Measurements from ENCODE around the gene CBL. TPM values are rescaled to one million over a fixed set of nuclear protein-coding genes. Genes with fewer than 3 reads are reported as not detected.

The CBL gene
- total and polyA plus RNA-seq, 5 donors = 3.3 to 13.3 (median 8.7) TPM

DNA sequence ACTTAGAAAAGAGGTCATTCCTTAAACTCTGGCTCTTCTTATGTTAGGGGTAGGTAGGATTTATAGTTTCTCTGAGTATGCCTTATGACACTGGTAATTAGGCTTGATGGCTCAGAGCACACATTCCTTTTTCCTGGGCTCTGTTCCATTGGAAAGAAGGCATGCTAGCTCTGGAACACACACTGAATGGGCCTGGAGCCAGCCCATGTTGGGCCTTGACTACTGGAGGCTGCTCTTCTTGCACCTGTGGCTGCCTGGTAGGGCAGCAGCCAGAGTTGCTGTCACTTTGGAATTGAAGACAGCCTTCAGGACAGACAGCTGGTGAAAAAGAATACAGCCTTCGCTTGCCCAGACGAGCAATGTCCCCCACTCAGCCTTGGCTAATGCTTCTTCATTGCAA, 92.6 kb downstream of the CBL start:
- intact Hi-C loops (cut with DNase I) = no loop called here
- H3K4me3 ChIP-seq (ENCODE audit: low read length) = no peak overlapping the region
- ATAC-seq = peak; percentile 72 to 82
- no peaks in the 10 kb centered on the region for H3K9me3 ChIP-seq (ENCODE audit: control insufficient read depth, low read length)
- H3K4me1 ChIP-seq (ENCODE audit: control insufficient read depth, insufficient read depth, low read length) = no peaks in the 10 kb centered on the region
- H3K27ac ChIP-seq (ENCODE audit: low read length) = peak overlapping the region; percentile 32
- WGBS = 68% methylated on average over 2 of the region's 2 CpGs
- no peaks in the 10 kb centered on the region for H3K27me3 ChIP-seq (ENCODE audit: control insufficient read depth, insufficient read depth)
- DNase-seq = peak; percentile 51 to 83 (median 77)

- intact Hi-C loops (cut with DNase I) = no loop called here
- no peaks in the 10 kb centered on the region for H3K27me3 ChIP-seq (ENCODE audit: control insufficient read depth, insufficient read depth)
- no peaks in the 10 kb centered on the region for H3K9me3 ChIP-seq (ENCODE audit: control insufficient read depth, low read length)
- WGBS = 95% methylated on average over 9 of the region's 9 CpGs
- DNase-seq (no peak), ATAC-seq (no peak)
- H3K4me1 ChIP-seq (ENCODE audit: control insufficient read depth, insufficient read depth, low read length) = no peaks in the 10 kb centered on the region
- no peak overlapping the region for H3K4me3 ChIP-seq (ENCODE audit: low read length)
- peak overlapping the region; percentile 40 for H3K27ac ChIP-seq (ENCODE audit: low read length)
These were observed 93.3 kb downstream of the CBL start for GRCh38 chr11:119299416-119299815.

DNA sequence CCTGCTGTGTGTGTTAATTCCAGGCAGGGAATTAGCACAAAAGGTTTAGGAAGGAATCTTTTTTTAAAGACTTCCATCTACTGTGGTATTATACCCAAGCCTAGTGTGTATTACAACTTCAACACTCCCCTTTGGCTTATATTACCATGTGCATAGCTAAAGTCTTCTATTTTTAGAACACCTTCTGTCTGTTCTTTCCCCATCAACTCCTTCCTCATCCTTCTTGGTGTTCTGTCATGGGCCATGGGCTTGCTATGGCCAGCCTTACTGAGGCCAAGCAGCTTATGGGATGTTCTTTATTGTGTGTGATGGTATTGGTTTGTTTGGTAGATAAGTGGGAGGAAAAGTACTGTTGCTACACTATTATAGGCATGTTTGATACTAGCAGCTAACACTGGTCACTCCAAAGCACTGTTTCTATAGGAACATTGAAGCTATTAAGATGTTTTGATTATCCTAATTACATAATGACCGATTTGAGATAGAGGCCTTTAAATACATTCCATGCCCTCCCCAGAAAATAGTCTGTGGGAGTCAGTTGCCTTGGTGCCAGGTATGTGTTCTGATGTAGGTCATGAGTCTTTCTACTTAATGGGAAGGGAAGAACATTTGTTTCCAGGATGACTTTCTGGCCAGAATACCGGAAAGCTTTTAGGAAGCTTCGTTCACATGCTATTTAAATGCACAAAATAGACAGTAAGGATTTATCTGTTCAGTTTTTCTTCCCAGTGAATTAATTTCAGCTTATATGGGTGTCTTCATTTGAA, 94.2 kb downstream of the CBL start:
- Histone ChIP-seq H3K27me3 (ENCODE audit: control insufficient read depth, insufficient read depth) (no peaks in the 10 kb centered on the region), H3K9me3 (ENCODE audit: control insufficient read depth, low read length) (no peaks in the 10 kb centered on the region), H3K4me1 (ENCODE audit: control insufficient read depth, insufficient read depth, low read length) (no peaks in the 10 kb centered on the region), H3K27ac (ENCODE audit: low read length) (no peak overlapping the region), H3K4me3 (ENCODE audit: low read length) (no peak overlapping the region)
- ATAC-seq (peak in 1 of 2 donors; percentile 7), DNase-seq (no peak)
- intact Hi-C loops (cut with DNase I) = no loop called here
- WGBS = 67% methylated on average over 3 of the region's 3 CpGs

- DNase-seq = no peak
- Histone ChIP-seq H3K4me1 (ENCODE audit: control insufficient read depth, insufficient read depth, low read length) (no peaks in the 10 kb centered on the region), H3K4me3 (ENCODE audit: low read length) (no peak overlapping the region), H3K27ac (ENCODE audit: low read length) (no peak overlapping the region), H3K9me3 (ENCODE audit: control insufficient read depth, low read length) (no peaks in the 10 kb centered on the region), H3K27me3 (ENCODE audit: control insufficient read depth, insufficient read depth) (no peaks in the 10 kb centered on the region)
- intact Hi-C loops (cut with DNase I) = no loop called here
- 90% methylated on average over 5 of the region's 5 CpGs for WGBS
- ATAC-seq = no peak
These were observed 97.1 kb downstream of the CBL start for GRCh38 chr11:119303227-119303718.

DNA sequence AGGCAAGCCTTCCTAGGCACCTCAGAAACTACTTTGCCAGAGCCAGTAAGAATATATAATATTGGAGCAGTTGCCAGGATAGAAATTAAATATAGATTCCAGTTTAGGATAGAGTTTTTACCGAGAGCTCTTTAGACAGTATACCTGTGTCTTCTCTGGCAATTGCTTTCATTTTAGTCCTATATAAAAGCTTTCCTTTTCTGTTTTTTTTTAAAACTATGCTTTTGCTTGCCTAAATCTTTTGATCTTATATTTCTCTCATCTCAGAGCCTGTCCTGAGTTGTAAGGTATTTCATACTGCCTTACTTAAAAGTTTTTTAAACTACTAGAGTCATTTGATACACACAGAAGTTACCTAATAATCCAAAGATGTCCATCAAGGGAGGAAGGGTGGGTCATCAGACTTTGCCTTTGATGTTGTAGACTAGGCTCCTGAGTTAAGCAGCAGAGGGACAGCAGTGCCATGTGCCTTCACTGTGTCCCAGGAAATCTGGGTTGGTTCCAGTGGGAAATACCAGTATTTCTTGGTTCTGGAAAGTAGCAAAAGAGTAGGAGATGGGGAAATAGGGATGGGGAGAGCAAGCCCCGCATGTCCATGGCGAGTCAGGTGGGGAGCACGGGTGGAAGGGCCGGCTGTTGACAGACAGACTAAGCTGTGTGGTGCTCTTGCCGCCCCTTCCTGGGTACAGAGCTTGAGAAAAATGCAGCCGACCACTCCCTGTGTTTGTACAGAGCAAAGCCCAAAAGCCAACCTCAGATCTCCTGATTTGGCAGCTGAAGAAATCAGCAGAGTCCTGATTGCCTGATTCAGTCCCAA, 99.6 kb downstream of the CBL start:
- H3K4me3 ChIP-seq (ENCODE audit: low read length) = no peak overlapping the region
- H3K27ac ChIP-seq (ENCODE audit: low read length) = no peak overlapping the region
- 80% methylated on average over 7 of the region's 7 CpGs for WGBS
- H3K9me3 ChIP-seq (ENCODE audit: control insufficient read depth, low read length) = no peaks in the 10 kb centered on the region
- no peaks in the 10 kb centered on the region for H3K27me3 ChIP-seq (ENCODE audit: control insufficient read depth, insufficient read depth)
- no peak for DNase-seq
- intact Hi-C loops (cut with DNase I) = no loop called here
- peak in 1 of 2 donors; percentile 12 for ATAC-seq
- H3K4me1 ChIP-seq (ENCODE audit: control insufficient read depth, insufficient read depth, low read length) = no peaks in the 10 kb centered on the region

DNA sequence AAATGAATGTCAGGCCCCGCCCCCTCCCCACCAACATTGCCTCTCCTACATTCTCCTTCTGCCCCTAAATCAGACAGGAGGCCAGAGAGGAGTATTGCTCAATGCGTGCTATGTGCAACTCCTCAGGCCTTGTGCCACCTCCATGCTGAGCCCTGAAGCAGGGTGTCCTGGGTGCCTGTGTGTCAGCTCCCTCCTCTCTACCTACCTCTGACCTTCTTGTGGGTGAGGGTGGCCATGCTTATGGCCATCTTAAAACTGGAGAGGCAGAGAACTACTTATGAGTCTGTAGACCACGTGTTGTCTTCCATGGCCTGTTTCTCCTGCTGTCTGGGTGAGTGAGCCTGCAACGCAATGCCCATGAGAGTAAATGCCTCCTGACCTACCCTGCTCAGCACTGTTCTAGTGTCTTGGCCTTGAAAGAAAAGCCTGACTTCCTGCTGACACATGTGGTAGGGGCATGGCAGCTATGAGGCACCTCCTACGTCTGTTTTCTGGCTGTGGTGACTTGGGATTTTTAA, 100.3 kb downstream of the CBL start:
- ATAC-seq = peak; percentile 40 to 70
- WGBS = 60% methylated on average over 5 of the region's 5 CpGs

DNA sequence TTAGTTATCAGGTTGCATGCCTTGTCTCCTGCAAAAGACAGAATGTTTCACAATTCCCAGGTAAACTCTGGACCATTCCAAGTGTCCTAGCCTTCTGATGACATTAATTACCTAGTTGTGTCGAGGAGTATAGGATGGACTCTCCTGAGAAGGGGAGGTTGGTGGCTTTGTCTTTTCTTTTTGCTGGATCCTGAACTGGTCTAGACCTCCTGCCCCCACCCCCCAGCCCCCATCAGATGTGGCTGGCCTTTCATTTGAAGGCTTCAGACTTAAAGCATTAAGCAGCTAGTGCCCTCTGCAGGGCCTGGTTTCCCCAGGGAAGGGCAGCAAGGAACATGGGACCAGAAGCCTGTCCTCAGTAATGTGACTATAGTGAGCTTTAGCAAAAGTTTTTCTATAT, 101.1 kb downstream of the CBL start:
- Histone ChIP-seq H3K4me1 (ENCODE audit: control insufficient read depth, insufficient read depth, low read length) (no peaks in the 10 kb centered on the region), H3K27ac (ENCODE audit: low read length) (peak overlapping the region; percentile 11), H3K9me3 (ENCODE audit: control insufficient read depth, low read length) (no peaks in the 10 kb centered on the region), H3K4me3 (ENCODE audit: low read length) (no peak overlapping the region), H3K27me3 (ENCODE audit: control insufficient read depth, insufficient read depth) (no peaks in the 10 kb centered on the region)
- intact Hi-C loops (cut with DNase I) = no loop called here
- ATAC-seq = peak in 1 of 2 donors; percentile 5
- no peak for DNase-seq
- WGBS = 75% methylated on average over 1 of the region's 1 CpG

More for the DNA sequence above, 100.3 kb downstream of the CBL start:
- intact Hi-C loops (cut with DNase I) = no loop called here
- Histone ChIP-seq H3K4me1 (ENCODE audit: control insufficient read depth, insufficient read depth, low read length) (no peaks in the 10 kb centered on the region), H3K4me3 (ENCODE audit: low read length) (no peak overlapping the region), H3K27ac (ENCODE audit: low read length) (no peak overlapping the region), H3K27me3 (ENCODE audit: control insufficient read depth, insufficient read depth) (no peaks in the 10 kb centered on the region), H3K9me3 (ENCODE audit: control insufficient read depth, low read length) (no peaks in the 10 kb centered on the region)
- DNase-seq = peak in 2 of 3 donors; percentile 30 to 51

GRCh38 chr11:119307974-119308373, 101.8 kb downstream of the CBL start:
- H3K9me3 ChIP-seq (ENCODE audit: control insufficient read depth, low read length) = no peaks in the 10 kb centered on the region
- H3K27me3 ChIP-seq (ENCODE audit: control insufficient read depth, insufficient read depth) = no peaks in the 10 kb centered on the region
- 50% methylated on average over 5 of the region's 5 CpGs for WGBS
- no peak overlapping the region for H3K4me3 ChIP-seq (ENCODE audit: low read length)
- peak overlapping the region; percentile 53 for H3K27ac ChIP-seq (ENCODE audit: low read length)
- DNase-seq = no peak
- ATAC-seq = no peak
- intact Hi-C loops (cut with DNase I) = no loop called here
- no peaks in the 10 kb centered on the region for H3K4me1 ChIP-seq (ENCODE audit: control insufficient read depth, insufficient read depth, low read length)

DNA sequence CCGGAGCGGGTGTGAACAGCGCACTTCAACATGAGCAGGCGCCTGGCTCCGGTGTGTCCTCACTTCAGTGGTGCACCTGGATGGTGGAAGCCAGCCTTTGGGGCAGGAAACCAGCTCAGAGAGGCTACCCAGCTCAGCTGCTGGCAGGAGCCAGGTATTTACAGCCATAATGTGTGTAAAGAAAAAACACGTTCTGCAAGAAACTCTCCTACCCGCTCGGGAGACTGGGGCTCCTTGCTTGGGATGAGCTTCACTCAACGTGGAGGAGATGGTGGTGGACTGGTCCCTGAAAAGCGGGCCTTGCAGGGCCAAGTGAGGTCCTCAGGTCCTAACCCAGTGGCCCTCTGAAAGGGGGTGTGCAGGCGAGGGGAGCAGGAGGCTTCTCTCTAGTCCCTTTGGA, 103.3 kb downstream of the CBL start:
- Histone ChIP-seq H3K27ac (ENCODE audit: low read length) (no peak overlapping the region), H3K4me3 (ENCODE audit: low read length) (no peak overlapping the region), H3K4me1 (ENCODE audit: control insufficient read depth, insufficient read depth, low read length) (no peaks in the 10 kb centered on the region), H3K27me3 (ENCODE audit: control insufficient read depth, insufficient read depth) (no peaks in the 10 kb centered on the region), H3K9me3 (ENCODE audit: control insufficient read depth, low read length) (no peaks in the 10 kb centered on the region)
- no peak for DNase-seq
- intact Hi-C loops (cut with DNase I) = no loop called here
- no peak for ATAC-seq
- 85% methylated on average over 11 of the region's 11 CpGs for WGBS

DNA sequence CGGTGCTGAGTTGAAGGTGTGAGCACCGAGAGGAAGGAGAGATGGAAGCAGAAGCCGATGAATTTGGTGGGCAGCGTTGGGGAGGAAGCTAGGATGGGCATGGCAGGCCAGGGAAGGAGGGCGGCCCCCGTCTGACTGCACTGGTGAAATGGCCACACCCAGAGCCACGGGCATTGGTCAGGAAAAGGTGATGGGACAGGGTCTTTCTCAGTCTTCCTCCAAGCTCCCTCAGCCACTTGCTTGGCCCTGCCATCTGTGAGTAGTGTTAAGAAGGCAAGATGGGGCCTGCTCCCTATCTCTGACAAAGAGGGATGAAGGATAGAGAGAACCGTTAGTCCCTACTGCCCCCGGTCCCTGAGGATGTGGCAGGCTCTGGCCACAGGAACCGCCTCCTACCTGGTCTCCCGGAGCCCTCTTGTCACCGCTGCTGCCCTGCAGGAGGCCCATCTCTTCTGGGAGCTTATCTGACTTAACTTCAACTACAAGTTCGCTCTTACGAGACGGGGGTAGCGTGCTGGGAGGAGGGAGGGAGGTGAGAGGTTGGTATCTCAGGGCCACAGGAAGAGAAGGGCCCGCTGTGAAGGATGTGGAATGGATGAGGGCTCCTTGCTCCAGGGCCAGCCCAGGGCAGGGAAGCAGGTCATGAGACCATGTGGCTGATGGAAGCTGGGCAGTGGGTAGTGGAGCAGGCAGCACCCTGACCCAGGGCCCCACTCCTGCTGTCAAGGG, 104.0 kb downstream of the CBL start:
- intact Hi-C loops (cut with DNase I) = loop anchor here in 1 of 4 donors (10.0 kb wide), 1 partner anchor 105 kb away; the partner anchor contains the start of gene CBL
- DNase-seq (no peak), ATAC-seq (no peak)
- H3K27me3 ChIP-seq (ENCODE audit: control insufficient read depth, insufficient read depth) = no peaks in the 10 kb centered on the region
- H3K4me3 ChIP-seq (ENCODE audit: low read length) = no peak overlapping the region
- no peak overlapping the region for H3K27ac ChIP-seq (ENCODE audit: low read length)
- no peaks in the 10 kb centered on the region for H3K9me3 ChIP-seq (ENCODE audit: control insufficient read depth, low read length)
- 74% methylated on average over 17 of the region's 17 CpGs for WGBS
- no peaks in the 10 kb centered on the region for H3K4me1 ChIP-seq (ENCODE audit: control insufficient read depth, insufficient read depth, low read length)

Measured in right cardiac atrium (tissue), 5 donors.